AML-193 (cell line): ENCODE data around the gene CAMTA1.
"Not testable (repeated sequence)": the region's sequence is repeated elsewhere in the genome, so short reads cannot be mapped to it uniquely, and the experiment has no call there.

Experiments
- DNase-seq, 2 experiments: peaks; one replicate each; lab custom pipeline; 2025; lab: John Stamatoyannopoulos, UW

Gene CAMTA1

GRCh38 chr1:7313826-7314225 lies 528.6 kb downstream of the CAMTA1 start:
- no peak for DNase-seq

GRCh38 chr1:7315316-7315715 lies 530.1 kb downstream of the CAMTA1 start:
- no peak for DNase-seq

GRCh38 chr1:7315946-7316345 lies 530.7 kb downstream of the CAMTA1 start:
- DNase-seq: no peak

- DNase-seq: no peak
Measured at GRCh38 chr1:7317888-7318287, 532.6 kb downstream of the CAMTA1 start.

- no peak for DNase-seq
Measured at GRCh38 chr1:7319196-7319595, 533.9 kb downstream of the CAMTA1 start.

- no peak for DNase-seq
Measured at GRCh38 chr1:7320661-7321060, 535.4 kb downstream of the CAMTA1 start.

- no peak for DNase-seq
Measured at GRCh38 chr1:7322283-7322785, 537.1 kb downstream of the CAMTA1 start.

GRCh38 chr1:7322912-7323311 lies 537.7 kb downstream of the CAMTA1 start:
- DNase-seq: no peak

GRCh38 chr1:7325254-7325653 lies 540.0 kb downstream of the CAMTA1 start:
- DNase-seq: no peak

- DNase-seq: no peak
Measured at GRCh38 chr1:7326366-7326765, 541.1 kb downstream of the CAMTA1 start.

- no peak for DNase-seq
Measured at GRCh38 chr1:7327849-7328248, 542.6 kb downstream of the CAMTA1 start.

- DNase-seq: no peak
Measured at GRCh38 chr1:7329868-7330615, 544.8 kb downstream of the CAMTA1 start.

GRCh38 chr1:7330726-7331125 lies 545.5 kb downstream of the CAMTA1 start:
- DNase-seq: not testable (repeated sequence)

GRCh38 chr1:7331926-7332535 lies 546.8 kb downstream of the CAMTA1 start:
- DNase-seq: no peak

GRCh38 chr1:7333094-7333493 lies 547.8 kb downstream of the CAMTA1 start:
- DNase-seq: no peak

- DNase-seq: no peak
Measured at GRCh38 chr1:7333620-7334019, 548.4 kb downstream of the CAMTA1 start.

- no peak for DNase-seq
Measured at GRCh38 chr1:7334475-7335035, 549.3 kb downstream of the CAMTA1 start.

- no peak for DNase-seq
Measured at GRCh38 chr1:7335224-7335879, 550.1 kb downstream of the CAMTA1 start.

GRCh38 chr1:7338439-7338838 lies 553.2 kb downstream of the CAMTA1 start:
- DNase-seq: no peak

GRCh38 chr1:7339014-7339413 lies 553.8 kb downstream of the CAMTA1 start:
- DNase-seq: no peak

- no peak for DNase-seq
Measured at GRCh38 chr1:7339953-7340352, 554.7 kb downstream of the CAMTA1 start.

GRCh38 chr1:7341145-7341905 lies 556.1 kb downstream of the CAMTA1 start:
- no peak for DNase-seq
